Sigmoid colon (tissue), 4 donors: ENCODE results near the gene SOX6.

ENCODE experiments used
- CTCF ChIP-seq, 4 experiments: fragments of 450-650 bp in 3 of 4; fragments of 200-600 bp in 1 of 4; IDR thresholded peaks; one replicate each; pipeline ENCODE4 v1.5.1; 2016 to 2019; ENCODE audit warnings: antibody characterized with exemption in 4 of 4, mild to moderate bottlenecking in 3 of 4, moderate library complexity in 2 of 4
- EP300 ChIP-seq, 4 donors: sonication (generic); formaldehyde crosslinking; IDR thresholded peaks; one replicate each; pipeline ENCODE4 v1.6.1; 2017; ENCODE audit warnings: antibody characterized with exemption in 4 of 4
- POLR2A ChIP-seq, 2 donors: fragments of 450-650 bp; IDR thresholded peaks; one replicate each; pipeline ENCODE4 v1.6.1; 2016; ENCODE audit warnings: antibody characterized with exemption in 2 of 2, mild to moderate bottlenecking in 2 of 2, moderate library complexity in 2 of 2
- POLR2AphosphoS5 ChIP-seq, 4 donors: sonication (generic); formaldehyde crosslinking; IDR thresholded peaks; one replicate each; pipeline ENCODE4 v1.6.1; 2017; ENCODE audit warnings: antibody characterized with exemption in 4 of 4

GRCh38 chr11:16037179-16037578 lies 319.2 kb downstream of the SOX6 start:
- TF ChIP-seq CTCF (IDR thresholded peaks at IDR 0.05), result no peak
- TF ChIP-seq POLR2A (IDR thresholded peaks at IDR 0.05), result no peak
- TF ChIP-seq EP300 (IDR thresholded peaks at IDR 0.05), result no peak
- no peak for TF ChIP-seq POLR2AphosphoS5 (IDR thresholded peaks at IDR 0.05)
